ENCODE measurements around the gene CERS3. TPM values are rescaled to one million over a fixed set of nuclear protein-coding genes. Genes with fewer than 3 reads are reported as not detected.

The CERS3 gene
- total RNA-seq, 1 experiment from 2014 or later: not detected

GRCh38 chr15:100544338-100544841 lies 15.6 kb upstream of the CERS3 start:
- no peak overlapping the region for H3K27ac ChIP-seq (ENCODE audit: low read depth, low read length, poor library complexity, severe bottlenecking)
- no TSS peak for BruUV-seq (replicated peaks)
- no peaks in the 10 kb centered on the region for H3K27me3 ChIP-seq (replicated peaks; ENCODE audit: insufficient read depth, low read depth, low read length, poor library complexity)
- no peak for DNase-seq (ENCODE audit: low spot score)
- TF ChIP-seq CTCF (conservative IDR thresholded peaks at IDR 0.05; ENCODE audit: low read depth, low read length): no peak
- no peak for TF ChIP-seq EZH2 (IDR thresholded peaks at IDR 0.05; ENCODE audit: borderline replicate concordance, low read depth, low read length, poor library complexity, severe bottlenecking)
- H3K4me3 ChIP-seq (ENCODE audit: low read depth, low read length, poor library complexity, severe bottlenecking): no peak overlapping the region
- POLR2A ChIA-PET (ENCODE audit: low non-redundant PET): no interaction called here
- intact Hi-C loops (cut with micrococcal nuclease; ENCODE audit: unreplicated experiment): no loop called here
- no peaks in the 10 kb centered on the region for H3K36me3 ChIP-seq (ENCODE audit: insufficient read depth, low read length, poor library complexity, severe bottlenecking)
- no peaks in the 10 kb centered on the region for H3K9me3 ChIP-seq (ENCODE audit: low read depth, low read length, poor library complexity, severe bottlenecking)
- CTCF ChIA-PET: no interaction called here
- H3K4me1 ChIP-seq (ENCODE audit: insufficient read depth, low read length, poor library complexity, severe bottlenecking): no peaks in the 10 kb centered on the region

GRCh38 chr15:100542290-100542689 lies 13.5 kb upstream of the CERS3 start:
- H3K4me1 ChIP-seq (ENCODE audit: insufficient read depth, low read length, poor library complexity, severe bottlenecking): no peaks in the 10 kb centered on the region
- ChIA-PET CTCF (no interaction called here), POLR2A (ENCODE audit: low non-redundant PET) (no interaction called here)
- DNase-seq (ENCODE audit: low spot score): no peak
- H3K27me3 ChIP-seq (replicated peaks; ENCODE audit: insufficient read depth, low read depth, low read length, poor library complexity): no peaks in the 10 kb centered on the region
- H3K36me3 ChIP-seq (ENCODE audit: insufficient read depth, low read length, poor library complexity, severe bottlenecking): no peaks in the 10 kb centered on the region
- intact Hi-C loops (cut with micrococcal nuclease; ENCODE audit: unreplicated experiment): no loop called here
- no TSS peak for BruUV-seq (replicated peaks)
- no peak overlapping the region for H3K27ac ChIP-seq (ENCODE audit: low read depth, low read length, poor library complexity, severe bottlenecking)
- no peaks in the 10 kb centered on the region for H3K9me3 ChIP-seq (ENCODE audit: low read depth, low read length, poor library complexity, severe bottlenecking)
- no peak overlapping the region for H3K4me3 ChIP-seq (ENCODE audit: low read depth, low read length, poor library complexity, severe bottlenecking)
- TF ChIP-seq EZH2 (IDR thresholded peaks at IDR 0.05; ENCODE audit: borderline replicate concordance, low read depth, low read length, poor library complexity, severe bottlenecking) (no peak), CTCF (conservative IDR thresholded peaks at IDR 0.05; ENCODE audit: low read depth, low read length) (no peak)

GRCh38 chr15:100537331-100537730 lies 8.6 kb upstream of the CERS3 start:
- H3K36me3 ChIP-seq (ENCODE audit: insufficient read depth, low read length, poor library complexity, severe bottlenecking): no peaks in the 10 kb centered on the region
- intact Hi-C loops (cut with micrococcal nuclease; ENCODE audit: unreplicated experiment): no loop called here
- no peak for DNase-seq (ENCODE audit: low spot score)
- H3K4me1 ChIP-seq (ENCODE audit: insufficient read depth, low read length, poor library complexity, severe bottlenecking): no peaks in the 10 kb centered on the region
- TF ChIP-seq CTCF (conservative IDR thresholded peaks at IDR 0.05; ENCODE audit: low read depth, low read length) (no peak), EZH2 (IDR thresholded peaks at IDR 0.05; ENCODE audit: borderline replicate concordance, low read depth, low read length, poor library complexity, severe bottlenecking) (no peak)
- no peak overlapping the region for H3K27ac ChIP-seq (ENCODE audit: low read depth, low read length, poor library complexity, severe bottlenecking)
- CTCF ChIA-PET: no interaction called here
- BruUV-seq (replicated peaks): no TSS peak
- POLR2A ChIA-PET (ENCODE audit: low non-redundant PET): interaction anchor here (0.6 kb wide), 1 partner anchor 181 kb away, joined by 8 read pairs; no protein-coding TSS in a partner anchor
- H3K4me3 ChIP-seq (ENCODE audit: low read depth, low read length, poor library complexity, severe bottlenecking): no peak overlapping the region
- no peaks in the 10 kb centered on the region for H3K9me3 ChIP-seq (ENCODE audit: low read depth, low read length, poor library complexity, severe bottlenecking)
- peaks cover 10% of the 10 kb centered on the region for H3K27me3 ChIP-seq (replicated peaks; ENCODE audit: insufficient read depth, low read depth, low read length, poor library complexity)

Measured in A673 (cell line).